AG04449 (cell line): ENCODE measurements around the gene CES3.

Experiments
- CTCF ChIA-PET: fragments of 350-600 bp; formaldehyde crosslinking; extraction: SDS; loops from one replicate; lab custom pipeline; 2021; ENCODE audit warnings: antibody characterized with exemption; lab: Yijun Ruan, JAX
- POLR2A ChIA-PET: fragments of 400-600, 350-600 bp; formaldehyde crosslinking; extraction: SDS; loops from one replicate; lab custom pipeline; 2020; ENCODE audit warnings: antibody characterized with exemption, inconsistent platforms; lab: Yijun Ruan, JAX
- DNase-seq: peaks from one replicate; pipeline ENCODE4 v3.0.0-alpha.2; 2010; ENCODE audit warnings: low read depth, low spot score
- H3K4me3 ChIP-seq: 2 replicates; pipeline ENCODE4 v1.5.1; 2011; ENCODE audit warnings: low read depth, mild to moderate bottlenecking, control low read depth, low read length
- TF ChIP-seq, protein P1 (sequence below): IDR thresholded peaks from one replicate; pipeline ENCODE4 v1.5.1; 2011; ENCODE audit warnings: mild to moderate bottlenecking, moderate library complexity, low read length, control low read depth, inconsistent platforms; ENCODE audit not compliant: insufficient read depth; ENCODE audit errors: missing control alignments

The CES3 gene

DNA sequence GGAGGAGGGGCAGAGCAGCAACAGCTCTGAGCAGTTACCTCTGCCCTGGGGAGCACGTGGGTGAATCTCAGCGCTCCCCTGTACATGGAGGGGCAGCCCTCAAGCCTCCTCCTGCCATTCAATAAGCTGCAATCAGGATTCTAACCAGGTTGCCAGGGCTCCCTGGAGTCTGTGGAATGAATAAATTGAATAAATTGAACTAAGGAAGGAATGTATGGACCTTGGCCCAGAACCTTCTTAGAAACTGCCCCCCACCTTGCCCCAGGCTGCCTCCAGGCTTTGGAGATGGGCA, 40.8 kb upstream of the CES3 start:
- ChIA-PET POLR2A (interaction anchor here (0.8 kb wide), 1 partner anchor 40 kb away, joined by 3 read pairs; the partner anchor contains the start of gene PDP2), CTCF (interaction anchor here (15.4 kb wide), 1 partner anchor 18 kb away, joined by 350 read pairs; no protein-coding TSS in a partner anchor)
- TF ChIP-seq, protein P1, sequence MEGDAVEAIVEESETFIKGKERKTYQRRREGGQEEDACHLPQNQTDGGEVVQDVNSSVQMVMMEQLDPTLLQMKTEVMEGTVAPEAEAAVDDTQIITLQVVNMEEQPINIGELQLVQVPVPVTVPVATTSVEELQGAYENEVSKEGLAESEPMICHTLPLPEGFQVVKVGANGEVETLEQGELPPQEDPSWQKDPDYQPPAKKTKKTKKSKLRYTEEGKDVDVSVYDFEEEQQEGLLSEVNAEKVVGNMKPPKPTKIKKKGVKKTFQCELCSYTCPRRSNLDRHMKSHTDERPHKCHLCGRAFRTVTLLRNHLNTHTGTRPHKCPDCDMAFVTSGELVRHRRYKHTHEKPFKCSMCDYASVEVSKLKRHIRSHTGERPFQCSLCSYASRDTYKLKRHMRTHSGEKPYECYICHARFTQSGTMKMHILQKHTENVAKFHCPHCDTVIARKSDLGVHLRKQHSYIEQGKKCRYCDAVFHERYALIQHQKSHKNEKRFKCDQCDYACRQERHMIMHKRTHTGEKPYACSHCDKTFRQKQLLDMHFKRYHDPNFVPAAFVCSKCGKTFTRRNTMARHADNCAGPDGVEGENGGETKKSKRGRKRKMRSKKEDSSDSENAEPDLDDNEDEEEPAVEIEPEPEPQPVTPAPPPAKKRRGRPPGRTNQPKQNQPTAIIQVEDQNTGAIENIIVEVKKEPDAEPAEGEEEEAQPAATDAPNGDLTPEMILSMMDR, result no peak
- no peak for DNase-seq
- no peak overlapping the region for H3K4me3 ChIP-seq

DNA sequence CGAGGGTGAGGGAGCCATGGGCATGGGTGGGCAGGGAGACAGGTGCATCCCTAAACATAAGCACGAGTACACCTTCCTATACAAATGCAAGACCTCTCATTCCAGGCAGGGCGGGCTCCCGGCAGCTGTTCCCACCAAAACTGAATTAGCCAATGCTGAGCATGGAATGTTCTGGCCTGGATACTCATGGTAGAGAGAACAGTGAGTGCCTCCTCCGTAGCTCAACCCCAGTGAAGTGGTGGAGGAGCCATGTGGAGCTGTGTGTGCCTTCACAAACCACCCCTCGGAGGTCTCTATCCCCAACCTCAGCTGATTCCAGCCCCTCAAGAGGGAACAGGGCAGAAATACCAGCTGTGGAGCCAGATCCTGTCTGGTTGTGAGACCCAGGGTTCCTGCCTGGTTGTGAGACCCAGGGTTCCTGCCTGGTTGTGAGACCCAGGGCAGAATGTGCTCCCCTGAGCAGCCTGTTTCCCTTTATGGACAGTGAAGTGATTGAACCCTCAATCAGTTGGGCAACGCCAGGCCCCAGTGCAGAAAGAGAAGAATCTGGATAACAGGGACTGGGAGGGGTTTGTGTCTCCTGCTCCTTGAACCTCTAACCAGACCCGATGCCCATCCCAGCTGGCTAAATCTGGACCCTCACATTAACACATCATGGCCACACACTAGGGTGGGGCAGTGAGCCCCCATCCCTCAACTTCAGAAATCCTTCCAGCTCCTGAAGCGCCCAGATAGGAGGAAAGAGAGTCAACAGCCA, 40.0 kb upstream of the CES3 start:
- H3K4me3 ChIP-seq, result no peak overlapping the region
- no peak for DNase-seq
- TF ChIP-seq, protein P1, result no peak
- ChIA-PET POLR2A (no interaction called here), CTCF (interaction anchor here (0.9 to 15.4 kb wide), 2 partner anchors 19 to 234 kb away, joined by 3 to 350 read pairs; no protein-coding TSS in a partner anchor)

DNA sequence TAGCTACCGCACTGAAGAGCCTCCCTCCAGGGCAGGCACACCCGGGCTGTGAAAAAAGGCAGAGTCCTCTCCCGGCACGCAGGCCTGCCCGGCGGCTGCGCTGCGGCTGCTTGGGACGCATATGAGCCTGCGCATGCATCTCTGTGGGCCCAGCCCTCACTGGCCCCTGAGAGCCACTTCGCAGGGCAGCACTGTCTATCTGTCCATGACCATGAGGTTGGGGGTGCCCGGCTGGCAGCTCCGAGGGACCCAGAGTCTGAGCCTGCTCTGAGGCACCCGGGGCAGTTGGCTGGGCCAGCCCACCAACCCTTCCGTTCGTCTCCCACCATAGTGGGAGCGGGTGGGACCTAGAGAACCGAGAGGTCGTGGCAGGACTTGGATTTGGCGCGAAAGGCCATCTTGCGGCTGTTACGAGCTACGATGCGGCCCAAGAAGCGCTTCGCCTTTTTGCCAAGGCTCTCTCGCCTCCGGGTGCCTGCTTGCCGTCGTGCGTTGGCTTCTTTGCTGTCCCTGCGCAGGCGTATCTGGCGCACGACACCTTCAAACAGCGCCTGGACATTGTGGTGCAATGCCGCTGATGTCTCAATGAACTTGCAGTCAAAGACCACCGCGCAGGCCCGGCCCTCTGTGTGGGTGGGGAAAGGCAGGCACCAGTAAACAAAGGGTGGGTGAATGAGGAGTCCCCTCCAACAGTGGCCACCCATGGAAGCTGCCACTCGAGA, 39.2 kb upstream of the CES3 start:
- POLR2A ChIA-PET, result no interaction called here
- TF ChIP-seq, protein P1, result no peak
- CTCF ChIA-PET, result interaction anchor here (0.9 to 15.4 kb wide), 3 partner anchors 20 to 233 kb away, joined by 3 to 350 read pairs (median 3); no protein-coding TSS in a partner anchor
- DNase-seq, result no peak
- no peak overlapping the region for H3K4me3 ChIP-seq

DNA sequence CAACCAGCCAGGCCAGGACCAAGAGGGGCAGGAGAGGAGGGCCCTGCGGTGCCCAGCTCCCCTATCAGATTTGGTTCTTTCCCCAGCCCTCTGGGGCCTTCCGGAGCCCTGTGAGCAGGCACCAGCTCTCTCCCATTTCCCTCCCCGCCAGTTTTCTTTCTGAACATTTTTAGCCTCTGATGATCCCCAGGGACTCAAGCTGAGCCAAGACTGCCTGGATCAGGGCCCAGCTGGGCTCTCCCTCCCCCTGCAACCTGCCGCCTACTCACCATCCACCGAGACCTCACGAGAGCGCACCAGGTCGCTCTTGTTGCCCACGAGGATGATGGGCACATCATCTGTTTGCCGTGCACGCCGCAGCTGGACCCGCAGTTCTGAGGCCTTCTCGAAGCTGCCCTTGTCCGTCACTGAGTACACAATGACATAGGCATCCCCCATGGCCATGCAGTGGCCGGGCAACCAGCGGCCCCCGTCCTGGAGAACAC, 37.8 kb upstream of the CES3 start:
- no peak overlapping the region for H3K4me3 ChIP-seq
- POLR2A ChIA-PET, result no interaction called here
- CTCF ChIA-PET, result interaction anchor here (15.4 kb wide), 1 partner anchor 21 kb away, joined by 350 read pairs; no protein-coding TSS in a partner anchor
- no peak for DNase-seq
- TF ChIP-seq, protein P1, result no peak

DNA sequence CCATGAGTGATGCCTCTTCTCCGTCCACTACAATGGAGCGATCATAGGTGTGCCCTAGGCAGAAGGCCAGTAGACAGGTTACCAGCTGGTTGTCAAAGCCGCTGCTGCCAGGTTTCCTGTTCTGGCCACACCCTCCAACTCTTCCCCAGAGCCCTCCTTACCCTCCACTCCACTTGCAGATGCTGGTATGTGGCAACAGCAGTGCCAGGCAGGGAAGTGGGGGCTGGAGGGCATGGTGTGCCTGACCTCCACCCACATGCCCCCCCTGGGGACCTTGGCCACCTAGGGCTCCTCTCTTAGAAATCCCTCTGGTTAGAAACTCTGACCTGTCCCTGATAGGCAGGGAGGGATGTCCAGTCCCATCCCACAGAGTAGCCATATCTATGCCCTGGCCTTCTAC, 37.2 kb upstream of the CES3 start:
- no peak for DNase-seq
- H3K4me3 ChIP-seq, result no peak overlapping the region
- CTCF ChIA-PET, result interaction anchor here (15.4 kb wide), 1 partner anchor 22 kb away, joined by 350 read pairs; no protein-coding TSS in a partner anchor
- TF ChIP-seq, protein P1, result no peak
- POLR2A ChIA-PET, result no interaction called here
